Embryonic facial prominence (tissue), 1 donor: ENCODE results near the gene YPEL1.

Experiments
- DNase-seq: peaks from one replicate; pipeline ENCODE4 v3.0.0-alpha.2; 2016; ENCODE audit errors: extremely low spot score

Gene YPEL1

DNA sequence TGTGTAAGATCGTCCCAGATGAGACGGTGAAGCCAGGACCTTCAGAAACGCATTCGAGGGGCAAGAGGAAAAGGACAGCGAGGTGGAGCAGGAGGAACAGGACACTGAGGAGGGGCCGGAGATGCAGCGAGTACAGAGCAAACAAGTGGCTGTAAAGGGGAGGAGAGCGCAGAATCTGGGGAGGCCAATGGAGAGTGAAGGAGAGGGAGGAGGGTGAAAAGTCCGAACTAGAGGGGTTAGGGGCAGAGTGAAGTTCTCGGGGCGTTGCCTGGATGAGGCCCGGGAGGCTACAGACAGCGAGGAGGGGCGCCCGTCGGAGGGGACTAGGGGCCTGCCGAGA, 78.6 kb downstream of the YPEL1 start:
- no peak for DNase-seq

DNA sequence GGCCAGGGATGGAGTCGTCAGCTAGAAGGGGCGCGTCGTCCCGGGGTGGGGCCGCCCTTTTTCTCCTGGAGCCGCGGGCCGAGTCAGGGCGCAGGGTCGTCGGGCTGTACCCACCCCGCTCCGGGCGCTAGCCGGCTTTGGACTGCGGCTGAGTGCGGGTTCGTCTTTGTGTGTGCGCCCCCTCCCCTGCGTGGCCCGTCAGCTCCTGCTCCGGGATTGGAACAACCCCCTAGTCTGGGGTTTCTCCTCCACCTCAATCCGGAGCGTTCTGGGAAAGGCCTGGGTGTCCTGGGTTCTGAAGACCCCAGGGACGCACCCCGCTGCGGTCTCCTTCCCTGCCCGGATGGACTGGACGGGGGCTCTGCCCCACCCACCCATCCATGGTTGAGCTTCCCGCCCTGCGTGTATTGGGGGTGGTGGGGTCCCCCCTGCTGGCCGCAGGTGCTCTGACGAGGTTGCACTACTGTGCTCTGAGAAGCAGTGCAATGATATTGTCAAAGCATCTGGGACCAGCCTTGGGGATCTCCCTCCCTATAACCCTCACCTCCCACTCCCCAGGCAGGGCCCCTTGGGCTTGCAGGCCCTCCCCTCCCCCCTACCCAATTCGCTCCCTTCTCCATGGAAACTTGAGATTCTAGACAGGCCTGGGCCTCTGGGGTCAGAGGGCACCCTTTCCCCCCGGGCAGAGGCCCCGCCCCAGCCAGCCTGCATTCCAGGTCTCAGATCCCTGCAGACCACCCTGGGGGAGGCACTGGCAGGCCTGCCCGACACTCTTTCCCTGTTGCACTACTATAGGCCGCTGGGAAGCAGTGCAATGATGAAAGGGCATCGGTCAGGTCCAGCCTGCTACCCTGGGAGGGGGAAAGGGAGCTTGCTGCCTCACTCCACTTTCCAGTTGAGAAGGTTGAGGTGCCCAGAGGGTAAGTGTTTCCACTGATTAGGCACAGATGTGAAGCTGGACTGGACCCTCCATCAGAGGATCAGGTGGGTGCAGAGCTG, 82.7 kb downstream of the YPEL1 start:
- no peak for DNase-seq

DNA sequence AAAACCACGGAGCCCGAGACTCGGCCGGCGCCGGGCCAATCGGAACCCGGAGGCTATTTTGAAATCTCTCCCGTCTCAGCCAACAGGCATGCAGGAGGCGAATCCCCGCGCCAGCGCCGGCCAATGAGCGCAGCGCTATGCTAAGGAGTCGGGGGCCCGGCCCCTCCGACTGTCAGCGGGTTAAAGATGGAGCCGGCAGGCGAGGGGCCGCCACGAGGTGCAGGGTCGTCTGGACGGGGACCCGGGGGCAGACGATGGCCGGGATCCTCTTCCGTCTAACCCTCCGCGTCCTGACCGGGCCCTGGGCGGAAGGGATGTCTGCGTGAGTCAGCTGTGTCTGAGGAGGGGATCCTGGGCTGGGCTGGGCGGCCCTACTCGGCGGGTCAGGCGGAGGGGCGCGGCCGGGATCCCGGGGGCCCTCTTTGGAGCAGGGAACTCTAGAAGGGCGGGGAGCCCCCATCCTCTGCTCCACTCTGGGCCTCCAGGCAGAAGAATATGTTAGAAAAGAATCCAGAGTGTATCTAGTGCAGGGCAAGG, 83.5 kb downstream of the YPEL1 start:
- peak; percentile 79 for DNase-seq

DNA sequence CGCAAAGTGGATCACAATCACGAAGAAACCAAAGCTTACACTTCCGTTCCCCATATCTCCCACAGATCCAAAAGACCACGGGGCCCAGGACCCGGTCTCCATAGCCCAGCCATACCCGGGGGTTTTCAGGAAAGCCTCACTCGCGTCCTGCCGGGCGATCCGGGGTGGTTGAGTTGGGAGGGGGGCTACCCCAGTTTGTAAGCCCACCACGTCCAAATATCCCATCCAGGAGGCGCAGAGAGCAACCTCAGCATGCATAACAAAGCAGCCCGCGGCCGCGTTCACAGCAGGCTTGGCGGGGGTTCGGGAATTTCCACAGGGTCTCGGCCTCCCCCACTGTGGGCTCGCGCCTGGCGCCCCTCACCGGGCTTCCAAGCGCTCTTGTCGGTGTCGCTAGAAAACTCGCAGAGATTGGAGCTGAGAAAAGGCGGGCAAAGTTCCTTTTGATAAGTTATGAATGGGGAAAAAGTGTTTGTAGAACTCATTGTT, 84.0 kb downstream of the YPEL1 start:
- no peak for DNase-seq

DNA sequence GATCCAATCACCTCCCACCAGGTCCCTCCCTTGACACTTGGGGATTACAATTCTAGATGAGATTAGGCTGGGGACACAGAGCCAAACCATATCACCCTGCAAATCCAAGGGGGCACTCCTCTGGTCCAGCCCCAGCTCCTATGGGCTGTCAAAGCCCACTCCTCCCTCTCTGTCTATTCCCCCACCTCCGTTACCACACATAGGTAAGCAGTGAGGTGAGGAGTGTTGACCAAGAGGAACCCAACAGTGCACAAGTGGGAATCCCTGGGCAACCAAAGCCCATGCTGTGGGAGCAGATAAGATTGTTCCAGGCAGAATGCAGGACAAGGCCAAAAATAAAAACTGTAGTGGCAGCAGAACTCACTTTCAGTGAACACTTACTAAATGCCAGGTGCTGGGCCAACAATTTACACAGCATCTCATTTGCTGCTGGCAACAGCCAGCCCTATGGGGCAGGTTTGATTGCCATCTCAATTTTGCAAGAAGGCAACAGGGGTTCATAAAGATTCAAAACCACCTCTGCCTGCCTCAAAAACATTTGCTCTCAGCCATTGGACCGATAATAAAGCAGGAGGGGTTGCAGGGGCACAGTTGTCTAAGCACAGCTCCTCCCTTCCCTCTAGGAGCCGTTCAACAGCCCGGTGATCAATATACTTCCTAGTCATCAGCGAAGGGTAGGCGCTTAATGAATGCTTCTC, 84.6 kb downstream of the YPEL1 start:
- no peak for DNase-seq

DNA sequence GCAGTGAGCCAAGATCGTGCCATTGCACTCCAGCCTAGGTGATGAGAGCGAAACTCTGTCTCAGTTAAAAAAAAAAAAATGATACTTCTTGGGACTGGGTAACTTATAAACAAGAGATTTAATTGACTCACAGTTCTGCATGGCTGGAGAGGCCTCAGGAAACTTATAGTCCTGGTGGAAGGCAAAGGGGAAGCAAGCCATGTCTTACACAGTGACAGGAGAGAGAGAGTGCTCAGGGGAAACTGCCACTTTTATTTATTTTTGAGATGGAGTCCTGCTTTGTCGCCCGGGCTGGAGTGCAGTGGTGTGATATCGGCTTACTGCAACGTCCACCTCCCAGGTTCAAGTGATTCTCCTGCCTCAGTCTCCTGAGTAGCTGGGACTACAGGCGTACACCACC, 85.3 kb downstream of the YPEL1 start:
- no peak for DNase-seq
